HG03469 (cell line): ENCODE results near the gene TAF1C.
"Not testable (repeated sequence)": the region's sequence is repeated elsewhere in the genome, so short reads cannot be mapped to it uniquely, and the experiment has no call there.

ENCODE experiments used
- ATAC-seq: cut with Tn5 transposase; IDR thresholded peaks from one replicate; pipeline ENCODE4 v1.9.1; 2021; ENCODE audit warnings: mild to moderate bottlenecking, moderate library complexity, moderate number of reproducible peaks; ENCODE audit not compliant: unreplicated experiment

Gene TAF1C

DNA sequence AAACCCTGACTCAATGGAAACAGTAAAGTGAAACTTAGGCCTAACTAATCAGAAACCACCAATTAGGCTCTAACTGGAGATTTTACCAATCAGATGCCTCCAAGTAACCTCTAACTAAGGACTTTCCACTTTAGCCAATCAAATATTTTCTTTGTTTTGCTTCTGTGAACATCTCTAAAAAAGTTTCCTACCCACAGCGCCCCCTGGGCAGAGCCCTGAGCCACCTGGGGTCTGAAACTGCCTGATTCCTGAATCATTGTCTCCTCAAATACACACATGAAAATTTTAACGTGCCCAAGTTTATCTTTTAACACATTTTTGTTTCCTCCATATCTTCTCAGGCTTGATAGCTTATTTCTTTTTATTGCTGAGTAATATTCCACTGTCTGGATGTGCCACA lies 23.1 kb upstream of the TAF1C start:
- ATAC-seq: no peak

DNA sequence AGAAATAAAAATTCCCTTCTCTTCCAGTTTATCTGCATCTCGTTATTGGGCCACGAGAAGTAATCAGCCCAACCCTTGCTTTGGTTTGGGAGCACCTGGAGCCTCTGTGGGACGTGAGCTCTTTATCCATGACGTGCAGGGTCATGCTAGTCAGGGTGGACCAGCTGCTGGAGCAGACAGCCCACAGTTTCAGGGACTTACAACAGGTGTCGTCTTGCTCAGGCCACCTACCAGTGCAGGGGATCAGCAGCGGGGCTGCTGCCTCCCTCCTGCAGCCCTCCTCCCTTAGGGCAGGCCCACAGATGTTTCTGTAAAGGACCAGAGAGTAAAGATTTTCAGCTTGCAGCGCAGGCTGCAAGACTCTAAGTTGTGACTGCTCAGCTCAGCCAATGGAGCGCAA lies 21.0 kb upstream of the TAF1C start:
- no peak for ATAC-seq

DNA sequence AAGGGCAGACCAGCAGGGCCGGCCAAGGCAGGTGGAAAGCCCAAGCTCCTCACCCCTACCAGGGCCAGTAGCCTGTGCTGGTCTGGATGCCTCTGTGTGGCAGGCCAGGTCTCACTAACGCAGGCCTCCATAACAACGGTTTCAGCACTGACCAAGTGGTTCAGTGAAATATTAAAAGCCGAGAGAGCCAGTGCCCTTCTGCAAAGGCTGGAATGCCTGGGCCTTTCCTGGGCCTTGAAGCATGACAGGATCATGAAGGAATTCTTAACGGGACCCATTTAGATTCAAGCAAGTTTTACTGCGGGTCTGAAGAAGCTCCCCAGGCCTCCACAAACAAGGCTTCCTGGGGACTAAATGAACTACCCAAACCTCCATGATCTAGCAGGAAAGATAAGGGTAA lies 20.4 kb upstream of the TAF1C start:
- no peak for ATAC-seq

DNA sequence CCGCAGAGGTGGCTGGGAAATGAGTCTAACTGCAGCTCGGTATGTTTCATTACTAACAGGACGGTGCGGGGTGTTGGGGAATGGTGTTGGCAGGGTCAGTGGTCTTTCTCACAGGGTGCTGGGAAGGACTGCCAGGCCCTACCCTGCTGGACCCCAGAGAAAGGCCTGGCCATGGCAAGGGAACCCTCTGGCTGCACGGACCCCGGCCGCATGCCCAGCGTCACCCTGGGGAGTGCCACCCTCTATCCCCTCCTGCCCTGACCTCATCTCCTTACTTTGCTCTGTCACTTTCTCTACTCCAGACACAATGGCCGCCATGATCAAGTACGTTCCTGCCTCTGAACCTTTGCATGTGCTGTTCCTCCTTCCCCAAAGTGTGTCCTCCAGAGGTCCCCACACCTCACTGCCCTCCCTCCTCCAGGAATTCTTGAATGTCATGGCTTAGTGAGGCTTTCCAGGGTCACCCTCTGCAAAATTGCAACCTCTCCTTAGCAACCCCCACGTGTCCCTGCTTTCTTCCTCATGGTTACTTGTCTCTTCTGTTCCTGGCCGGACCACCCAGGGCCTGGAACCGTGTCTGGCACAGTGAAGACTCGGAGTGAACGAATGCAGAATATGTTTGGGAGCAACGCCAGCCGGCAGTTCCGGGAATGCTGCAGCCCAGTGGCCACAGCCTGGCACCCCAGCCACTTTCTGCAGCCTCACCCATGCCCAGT lies 19.3 kb upstream of the TAF1C start:
- no peak for ATAC-seq

- not testable (repeated sequence) for ATAC-seq
These were observed 18.3 kb upstream of the TAF1C start for GRCh38 chr16:84205123-84205522.

DNA sequence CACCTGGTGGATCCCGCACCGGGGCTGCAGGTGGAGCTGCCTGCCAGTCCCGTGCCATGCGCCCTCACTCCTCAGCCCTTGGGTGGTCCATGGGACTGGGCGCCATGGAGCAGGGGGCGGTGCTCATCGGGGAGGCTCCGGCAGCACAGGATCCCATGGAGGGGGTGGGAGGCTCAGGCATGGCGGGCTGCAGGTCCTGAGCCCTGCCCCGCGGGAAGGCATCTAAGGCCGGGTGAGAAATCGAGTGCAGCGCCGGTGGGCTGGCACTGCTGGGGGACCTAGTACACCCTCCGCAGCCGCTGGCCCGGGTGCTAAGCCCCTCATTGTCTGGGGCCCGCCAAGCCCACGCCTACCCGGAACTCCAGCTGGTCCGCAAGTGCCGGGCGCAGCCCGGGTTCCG lies 17.7 kb upstream of the TAF1C start:
- not testable (repeated sequence) for ATAC-seq

- ATAC-seq: no peak
These were observed 13.0 kb upstream of the TAF1C start for GRCh38 chr16:84199861-84200260.

GRCh38 chr16:84199097-84199496 lies 12.2 kb upstream of the TAF1C start:
- no peak for ATAC-seq

GRCh38 chr16:84198401-84198800 lies 11.5 kb upstream of the TAF1C start:
- ATAC-seq: no peak

GRCh38 chr16:84197466-84198128 lies 10.7 kb upstream of the TAF1C start:
- no peak for ATAC-seq

GRCh38 chr16:84196727-84197394 lies 10.0 kb upstream of the TAF1C start:
- no peak for ATAC-seq

DNA sequence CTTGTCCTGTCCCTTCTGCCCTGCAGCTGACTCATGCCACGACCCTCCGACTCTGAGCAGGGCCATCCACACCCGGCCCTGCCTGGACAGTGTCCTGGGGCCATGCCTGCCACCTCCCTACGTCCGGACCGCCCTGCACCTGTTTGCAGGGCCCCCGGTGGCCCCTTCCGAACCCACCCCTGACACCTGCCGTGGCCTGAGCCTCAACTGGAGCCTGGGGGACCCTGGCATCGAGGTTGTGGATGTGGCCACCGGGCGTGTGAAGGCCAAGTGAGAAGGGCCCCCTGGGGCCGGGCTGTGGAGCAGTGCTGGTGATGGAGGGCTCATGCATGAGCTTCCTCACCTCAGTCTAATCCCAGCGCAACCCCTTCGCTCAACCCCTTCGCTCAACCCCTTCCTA lies 9.2 kb upstream of the TAF1C start:
- no peak for ATAC-seq

DNA sequence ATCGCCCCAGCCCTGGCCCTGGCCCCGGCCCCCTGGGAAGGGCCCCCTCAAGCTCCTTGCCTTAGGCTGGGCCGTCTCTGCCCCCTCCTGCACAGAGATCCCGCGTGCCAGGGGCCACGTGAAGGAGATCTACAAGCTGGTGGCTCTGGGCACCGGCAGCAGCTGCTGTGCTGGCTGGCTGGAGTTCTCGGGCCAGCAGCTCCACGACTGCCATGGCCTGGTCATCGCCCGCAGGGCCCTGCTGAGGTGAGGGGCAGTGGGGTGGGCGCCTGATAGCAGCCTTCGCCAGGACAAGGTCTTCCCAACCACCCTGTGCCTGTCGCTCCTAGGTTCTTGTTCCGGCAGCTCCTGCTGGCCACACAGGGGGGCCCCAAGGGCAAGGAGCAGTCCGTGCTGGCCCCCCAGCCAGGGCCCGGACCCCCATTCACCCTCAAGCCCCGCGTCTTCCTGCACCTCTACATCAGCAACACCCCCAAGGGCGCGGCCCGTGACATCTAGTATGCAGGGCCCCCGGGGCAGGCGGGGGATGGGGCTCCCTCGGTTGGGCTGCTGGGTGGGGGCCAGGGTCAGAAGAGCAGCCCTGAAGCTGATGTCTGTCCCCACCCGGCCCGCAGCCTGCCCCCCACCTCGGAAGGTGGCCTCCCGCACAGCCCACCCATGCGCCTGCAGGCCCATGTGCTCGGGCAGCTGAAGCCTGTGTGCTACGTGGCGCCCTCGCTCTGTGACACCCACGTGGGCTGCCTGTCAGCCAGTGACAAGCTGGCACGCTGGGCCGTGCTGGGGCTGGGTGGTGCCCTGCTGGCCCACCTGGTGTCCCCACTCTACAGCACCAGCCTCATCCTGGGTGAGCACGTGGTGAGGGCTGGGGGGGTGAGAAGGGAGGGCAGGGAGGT lies 8.6 kb upstream of the TAF1C start:
- ATAC-seq: no peak

GRCh38 chr16:84194470-84195200 lies 7.8 kb upstream of the TAF1C start:
- peak; percentile 59 for ATAC-seq

DNA sequence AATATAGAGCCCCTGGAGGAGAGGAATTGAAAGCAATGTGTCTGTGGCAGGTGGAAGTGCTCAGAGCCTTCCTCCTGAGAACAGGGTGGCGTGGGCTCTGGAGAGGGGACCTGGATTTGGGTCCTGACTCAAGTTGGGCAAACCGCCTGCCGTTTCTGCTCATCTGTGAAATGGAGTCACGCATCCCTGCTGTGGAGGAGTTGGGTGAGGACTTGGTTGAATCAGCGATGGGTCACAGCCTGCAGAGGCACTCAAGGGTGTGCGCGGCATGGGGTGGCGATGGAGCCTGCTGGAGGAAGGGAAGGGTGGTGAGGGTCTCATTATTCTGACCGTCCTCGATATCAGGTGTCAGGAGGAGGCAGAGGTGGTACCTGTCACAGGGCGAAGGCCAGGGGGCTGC lies 7.2 kb upstream of the TAF1C start:
- ATAC-seq: no peak

DNA sequence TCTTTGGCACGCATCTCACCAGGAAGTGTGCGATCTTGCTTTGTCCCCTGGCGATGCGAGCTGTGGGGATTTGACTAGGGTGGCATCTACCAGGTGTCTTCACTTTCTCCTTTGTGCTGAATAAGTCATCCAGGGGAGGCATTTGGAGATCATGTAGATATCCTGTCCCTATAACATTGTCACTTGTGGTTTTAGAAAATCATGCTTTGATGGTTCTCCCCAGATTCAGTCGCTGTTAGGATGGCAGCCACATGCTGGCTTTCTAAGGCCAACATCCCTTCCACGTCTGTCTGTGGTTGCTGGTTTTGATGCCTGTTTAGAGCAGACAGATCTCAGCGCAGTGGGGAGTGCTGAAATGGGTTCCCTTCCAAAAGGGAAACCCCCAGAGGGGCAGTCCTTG lies 6.6 kb upstream of the TAF1C start:
- ATAC-seq: no peak

DNA sequence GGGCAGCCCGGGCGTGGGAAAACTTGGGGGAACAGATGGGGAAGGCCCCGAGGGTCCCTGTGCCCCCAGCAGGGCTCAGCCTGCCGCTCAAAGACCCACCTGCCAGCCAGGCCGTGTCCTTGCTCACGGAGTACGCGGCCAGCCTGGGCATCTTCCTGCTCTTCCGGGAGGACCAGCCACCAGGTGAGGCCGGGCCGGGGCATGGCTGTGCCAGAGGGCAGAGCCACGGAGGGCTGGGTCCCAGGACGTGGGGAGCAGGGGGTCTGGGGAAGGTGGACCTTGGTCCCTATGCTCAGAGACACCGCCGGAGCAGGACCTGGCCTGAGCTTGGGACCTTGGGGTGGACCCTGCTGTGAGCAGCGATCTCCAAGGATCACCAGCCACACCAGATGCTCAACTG lies 4.6 kb upstream of the TAF1C start:
- ATAC-seq: no peak

- no peak for ATAC-seq
These were observed 4.0 kb upstream of the TAF1C start, which contains the start of gene ADAD2 for GRCh38 chr16:84190731-84191388. Gene ADAD2, plus strand, starts transcription at chr16:84191157. Its CDS starts 74 bp downstream, at chr16:84191231.

- no peak for ATAC-seq
These were observed 2.1 kb downstream of the TAF1C start for GRCh38 chr16:84184775-84185174.
